ENCODE data around the gene ODAD3. TPM values are rescaled to one million over a fixed set of nuclear protein-coding genes. Genes with fewer than 3 reads are reported as not detected.

ODAD3 gene
- total and polyA plus RNA-seq, 9 donors = 0.18 to 5.4 (median 0.56) TPM

- no peaks in the 10 kb centered on the region for H3K36me3 ChIP-seq
- peaks cover 11% of the 10 kb centered on the region for H3K4me1 ChIP-seq (ENCODE audit: insufficient read depth)
- DNase-seq = peak in 2 of 5 donors; percentile 46 to 63
- 3 to 4% (median 4%) methylated on average over 45 to 50 of the region's 50 CpGs for WGBS, 3 donors
- H3K4me3 ChIP-seq = no peak overlapping the region
- TF ChIP-seq POLR2A (IDR thresholded peaks at IDR 0.05) = no peak
- TF ChIP-seq, protein P1, sequence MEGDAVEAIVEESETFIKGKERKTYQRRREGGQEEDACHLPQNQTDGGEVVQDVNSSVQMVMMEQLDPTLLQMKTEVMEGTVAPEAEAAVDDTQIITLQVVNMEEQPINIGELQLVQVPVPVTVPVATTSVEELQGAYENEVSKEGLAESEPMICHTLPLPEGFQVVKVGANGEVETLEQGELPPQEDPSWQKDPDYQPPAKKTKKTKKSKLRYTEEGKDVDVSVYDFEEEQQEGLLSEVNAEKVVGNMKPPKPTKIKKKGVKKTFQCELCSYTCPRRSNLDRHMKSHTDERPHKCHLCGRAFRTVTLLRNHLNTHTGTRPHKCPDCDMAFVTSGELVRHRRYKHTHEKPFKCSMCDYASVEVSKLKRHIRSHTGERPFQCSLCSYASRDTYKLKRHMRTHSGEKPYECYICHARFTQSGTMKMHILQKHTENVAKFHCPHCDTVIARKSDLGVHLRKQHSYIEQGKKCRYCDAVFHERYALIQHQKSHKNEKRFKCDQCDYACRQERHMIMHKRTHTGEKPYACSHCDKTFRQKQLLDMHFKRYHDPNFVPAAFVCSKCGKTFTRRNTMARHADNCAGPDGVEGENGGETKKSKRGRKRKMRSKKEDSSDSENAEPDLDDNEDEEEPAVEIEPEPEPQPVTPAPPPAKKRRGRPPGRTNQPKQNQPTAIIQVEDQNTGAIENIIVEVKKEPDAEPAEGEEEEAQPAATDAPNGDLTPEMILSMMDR (IDR thresholded peaks at IDR 0.05) = no peak
- no peak for TF ChIP-seq EP300 (IDR thresholded peaks at IDR 0.05)
- no peak overlapping the region for H3K27ac ChIP-seq
- peaks cover 11% of the 10 kb centered on the region for H3K27me3 ChIP-seq
- intact Hi-C loops (cut with DNase I) = loop anchor here in 3 of 4 donors (2.0 to 10.0 kb wide), 3 partner anchors 97 to 187 kb away; partner anchors contain the start of genes EPOR (in 1 of the 3) and TSPAN16 (in 1 of the 3)
- no peaks in the 10 kb centered on the region for H3K9me3 ChIP-seq
Observed at GRCh38 chr19:11481534-11482383, 46.8 kb upstream of the ODAD3 start.

GRCh38 chr19:11480715-11481533 lies 46.0 kb upstream of the ODAD3 start, which contains the start of gene ELAVL3:
ELAVL3 (minus strand) TSS chr19:11481046; CDS start chr19:11480608, 438 bp downstream.
- WGBS, 3 donors = 4 to 19% (median 7%) methylated on average over 29 to 77 of the region's 77 CpGs

GRCh38 chr19:11479898-11480714 lies 45.2 kb upstream of the ODAD3 start:
- H3K4me3 ChIP-seq = no peak overlapping the region
- TF ChIP-seq, protein P1 (IDR thresholded peaks at IDR 0.05) = no peak
- TF ChIP-seq POLR2A (IDR thresholded peaks at IDR 0.05) = no peak
- no peak for TF ChIP-seq EP300 (IDR thresholded peaks at IDR 0.05)
- DNase-seq = no peak
- H3K9me3 ChIP-seq = no peaks in the 10 kb centered on the region
- H3K27ac ChIP-seq = no peak overlapping the region
- H3K4me1 ChIP-seq (ENCODE audit: insufficient read depth) = peaks cover 11% of the 10 kb centered on the region
- 0 to 3% (median 2%) methylated on average over 38 to 83 of the region's 86 CpGs for WGBS, 3 donors
- no peaks in the 10 kb centered on the region for H3K36me3 ChIP-seq
- peaks cover 11% of the 10 kb centered on the region for H3K27me3 ChIP-seq
- intact Hi-C loops (cut with DNase I) = loop anchor here in 2 of 4 donors (10.0 kb wide), 2 partner anchors 95 to 185 kb away; partner anchors contain the start of genes EPOR (in 1 of the 2) and TSPAN16 (in 1 of the 2)

More at GRCh38 chr19:11480715-11481533, 46.0 kb upstream of the ODAD3 start, which contains the start of gene ELAVL3:
- TF ChIP-seq, protein P1 (IDR thresholded peaks at IDR 0.05) = no peak
- TF ChIP-seq POLR2A (IDR thresholded peaks at IDR 0.05) (no peak), EP300 (IDR thresholded peaks at IDR 0.05) (no peak)
- no peaks in the 10 kb centered on the region for H3K36me3 ChIP-seq
- peaks cover 11% of the 10 kb centered on the region for H3K27me3 ChIP-seq
- no peak within 1 kb of the TSS for H3K4me3 ChIP-seq
- peaks cover 11% of the 10 kb centered on the region for H3K4me1 ChIP-seq (ENCODE audit: insufficient read depth)
- H3K9me3 ChIP-seq = no peaks in the 10 kb centered on the region
- DNase-seq = no peak
- intact Hi-C loops (cut with DNase I) = loop anchor here in 2 of 4 donors (10.0 kb wide), 2 partner anchors 96 to 186 kb away; partner anchors contain the start of genes EPOR (in 1 of the 2) and TSPAN16 (in 1 of the 2)
- H3K27ac ChIP-seq = no peak within 1 kb of the TSS
